ENCODE data around the gene CSAD.

The CSAD gene

GRCh38 chr12:53198486-53199110 lies 17.9 kb upstream of the CSAD start:
- DNase-seq, result no peak

- no peak for DNase-seq
Measured at GRCh38 chr12:53197011-53197640, 16.4 kb upstream of the CSAD start.

- no peak for DNase-seq
Measured at GRCh38 chr12:53196486-53196885, 15.8 kb upstream of the CSAD start.

GRCh38 chr12:53195516-53196420 lies 15.0 kb upstream of the CSAD start:
- no peak for DNase-seq

GRCh38 chr12:53194973-53195372 lies 14.2 kb upstream of the CSAD start:
- DNase-seq, result no peak

- no peak for DNase-seq
Measured at GRCh38 chr12:53193985-53194716, 13.4 kb upstream of the CSAD start.

- DNase-seq, result no peak
Measured at GRCh38 chr12:53193040-53193439, 12.3 kb upstream of the CSAD start.

- no peak for DNase-seq
Measured at GRCh38 chr12:53192531-53193021, 11.9 kb upstream of the CSAD start.

- no peak for DNase-seq
Measured at GRCh38 chr12:53191885-53192530, 11.3 kb upstream of the CSAD start.

GRCh38 chr12:53191096-53191884 lies 10.6 kb upstream of the CSAD start:
- DNase-seq, result no peak

- peak; percentile 66 for DNase-seq
Measured at GRCh38 chr12:53190108-53190729, 9.5 kb upstream of the CSAD start.

- no peak for DNase-seq
Measured at GRCh38 chr12:53187145-53187899, 6.6 kb upstream of the CSAD start.

GRCh38 chr12:53186745-53187144 lies 6.0 kb upstream of the CSAD start:
- DNase-seq, result no peak

GRCh38 chr12:53185582-53186153 lies 4.9 kb upstream of the CSAD start:
- no peak for DNase-seq

GRCh38 chr12:53184828-53185227 lies 4.1 kb upstream of the CSAD start:
- DNase-seq, result no peak

- DNase-seq, result no peak
Measured at GRCh38 chr12:53182903-53183302, 2.2 kb upstream of the CSAD start.

- no peak for DNase-seq
Measured at GRCh38 chr12:53181935-53182334, 1.2 kb upstream of the CSAD start.

GRCh38 chr12:53180931-53181645 lies 363 bp upstream of the CSAD start:
- DNase-seq, result peak; percentile 88

- DNase-seq, result no peak
Measured at GRCh38 chr12:53179687-53180219, 972 bp downstream of the CSAD start.
